ENCODE data around the gene NHLH1. TPM values are rescaled to one million over a fixed set of nuclear protein-coding genes. Genes with fewer than 3 reads are reported as not detected.

The NHLH1 gene
- 1 to 10 TPM; 1.2 to 2.0 TPM for total RNA-seq

DNA sequence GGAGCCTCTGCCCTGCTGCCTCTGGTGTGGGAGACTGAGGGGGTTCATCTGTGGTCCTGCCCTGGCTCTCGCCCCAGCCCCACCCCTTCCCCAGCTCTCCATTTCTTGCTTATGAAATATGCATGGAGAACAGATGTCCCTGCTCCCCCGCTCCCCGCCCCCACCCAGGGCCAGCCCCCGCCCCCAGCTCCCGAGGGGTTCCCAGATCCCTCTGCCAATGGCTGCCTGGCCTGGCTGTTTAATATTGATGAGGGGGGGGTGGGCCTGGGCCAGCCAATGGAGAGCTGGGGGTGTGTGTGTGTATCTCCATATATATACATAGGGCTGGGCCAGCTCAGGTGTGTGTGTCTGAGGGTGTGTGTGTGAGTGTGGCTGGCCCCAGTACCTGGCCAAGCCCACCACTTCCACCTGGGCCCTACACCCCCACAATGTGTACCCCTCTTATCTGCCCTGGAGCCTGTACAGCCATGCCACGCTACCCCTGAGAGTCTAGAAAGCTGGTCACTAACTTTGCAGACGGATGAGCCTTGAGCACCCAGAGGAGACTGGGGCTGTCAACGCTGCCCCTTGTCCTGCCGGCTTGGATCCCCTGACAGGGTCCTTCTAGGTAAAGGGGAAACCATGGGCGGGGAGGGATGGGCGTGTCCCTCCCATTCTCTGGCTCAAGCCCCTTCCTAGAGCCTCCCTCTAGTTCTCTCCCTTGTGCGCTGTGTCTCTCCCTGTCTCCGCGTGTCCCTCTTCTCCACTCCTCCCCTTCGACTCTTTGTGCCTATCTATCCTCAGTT lies at the start of gene NHLH1:
NHLH1 (plus strand) TSS at position 341 of the 785 bp plus-strand sequence. CDS start 3,661 bp downstream, outside the sequence.
- ATAC-seq (peak in 1 of 2 donors; percentile 20), DNase-seq (ENCODE audit: low spot score) (no peak)
- Mint-ChIP-seq H3K27me3 (no peaks in the 10 kb centered on the region), H3K9me3 (no peaks in the 10 kb centered on the region), H3K4me1 (ENCODE audit: low read depth in 2 of 2) (peaks cover 0 to 6% of the 10 kb centered on the region in 2 donors), H3K4me3 (no peak within 1 kb of the TSS), H3K36me3 (no peaks in the 10 kb centered on the region), H3K27ac (no peak within 1 kb of the TSS)

DNA sequence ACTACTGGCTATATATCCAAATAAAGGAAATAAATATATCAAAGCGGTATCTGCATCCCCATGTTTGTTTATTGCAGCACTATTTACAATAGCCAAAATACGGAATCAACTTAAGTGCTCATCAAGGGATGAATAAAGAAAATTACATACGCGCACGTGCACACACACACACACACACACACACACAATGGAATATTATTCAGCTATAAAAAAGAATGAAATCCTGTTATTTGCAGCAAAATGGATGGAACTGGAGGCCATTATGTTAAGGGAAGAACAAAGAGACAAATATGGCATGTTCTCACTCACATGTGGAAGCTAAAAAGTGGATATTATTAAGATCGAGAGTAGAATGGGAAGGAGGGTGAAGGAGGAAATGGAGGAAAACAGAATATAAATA lies 44.0 kb upstream of the NHLH1 start:
- Mint-ChIP-seq H3K4me3 (no peak overlapping the region), H3K4me1 (ENCODE audit: low read depth in 2 of 2) (peaks cover 18 to 28% of the 10 kb centered on the region in 2 donors), H3K36me3 (peaks cover 61% of the 10 kb centered on the region), H3K9me3 (no peaks in the 10 kb centered on the region), H3K27me3 (no peaks in the 10 kb centered on the region), H3K27ac (no peak overlapping the region)
- DNase-seq (ENCODE audit: low spot score) (no peak), ATAC-seq (no peak)

DNA sequence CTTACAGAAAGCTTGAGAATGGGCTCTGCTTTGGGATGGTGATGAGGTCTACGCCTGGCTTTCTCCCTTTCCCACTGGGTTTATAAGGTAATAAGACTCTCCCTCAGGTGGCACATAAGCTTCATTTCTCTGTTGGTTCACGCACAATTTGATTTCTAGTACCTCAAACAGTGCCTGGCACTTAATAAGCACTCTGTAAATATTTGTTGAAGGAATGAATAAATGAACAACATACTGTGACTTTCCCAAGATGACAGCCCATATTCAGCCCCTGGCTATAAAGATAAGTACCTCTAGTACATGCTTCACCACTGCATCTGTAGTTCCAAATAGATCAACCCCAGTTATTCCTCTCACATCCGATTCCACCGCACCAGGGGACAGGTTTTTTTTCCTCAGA lies 41.6 kb upstream of the NHLH1 start:
- Mint-ChIP-seq H3K9me3 (no peaks in the 10 kb centered on the region), H3K27ac (no peak overlapping the region), H3K36me3 (peaks cover 50% of the 10 kb centered on the region), H3K27me3 (no peaks in the 10 kb centered on the region), H3K4me1 (ENCODE audit: low read depth in 2 of 2) (peaks cover 9 to 12% of the 10 kb centered on the region in 2 donors), H3K4me3 (no peak overlapping the region)
- no peak for DNase-seq (ENCODE audit: low spot score)
- ATAC-seq: no peak

DNA sequence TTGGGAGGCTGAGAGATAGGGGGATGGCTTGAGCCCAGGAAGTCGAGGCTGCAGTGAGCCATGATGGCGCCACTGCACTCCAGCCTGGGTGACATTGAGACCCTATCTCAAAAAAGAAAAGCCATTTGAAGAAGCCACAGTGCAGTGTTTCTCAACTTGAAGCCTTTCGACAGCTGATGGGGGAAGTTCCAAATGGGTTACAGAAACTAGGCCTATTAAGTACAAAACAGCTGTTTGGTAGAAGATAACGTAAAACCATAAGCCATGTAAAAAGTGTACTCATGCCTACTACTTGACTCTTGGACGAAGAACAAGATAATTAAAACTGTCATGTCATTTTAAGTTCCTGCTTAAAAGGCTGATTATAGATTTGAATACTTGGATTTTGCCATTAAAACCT lies 40.5 kb upstream of the NHLH1 start:
- DNase-seq (ENCODE audit: low spot score) (no peak), ATAC-seq (no peak)
- no peaks in the 10 kb centered on the region for H3K27me3 Mint-ChIP-seq
- no peak overlapping the region for H3K27ac Mint-ChIP-seq
- no peaks in the 10 kb centered on the region for H3K9me3 Mint-ChIP-seq
- no peak overlapping the region for H3K4me3 Mint-ChIP-seq
- H3K4me1 Mint-ChIP-seq (ENCODE audit: low read depth in 2 of 2): peaks cover 6 to 12% of the 10 kb centered on the region in 2 donors
- H3K36me3 Mint-ChIP-seq: peaks cover 50% of the 10 kb centered on the region

DNA sequence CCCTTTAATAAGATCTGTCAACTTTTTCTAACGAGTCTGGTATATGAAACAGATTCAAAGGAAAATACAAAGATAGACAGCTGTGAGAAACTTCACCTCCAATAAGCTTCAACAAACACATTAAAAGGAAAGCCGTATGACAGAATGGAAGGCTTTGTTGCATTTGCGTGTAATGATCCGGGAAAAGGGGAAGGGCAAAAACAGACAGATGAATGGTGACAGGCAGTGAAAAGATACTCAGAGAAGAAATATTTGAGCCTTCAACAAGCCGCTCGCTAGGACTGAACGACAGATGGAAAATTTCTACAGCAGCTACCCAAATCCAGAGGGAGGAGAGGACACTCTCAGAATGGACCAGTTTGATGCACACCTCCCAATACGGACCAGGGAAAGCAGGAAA lies 38.7 kb upstream of the NHLH1 start:
- Mint-ChIP-seq H3K27ac (no peak overlapping the region), H3K9me3 (no peaks in the 10 kb centered on the region), H3K4me1 (ENCODE audit: low read depth in 2 of 2) (peaks cover 0 to 6% of the 10 kb centered on the region in 2 donors), H3K27me3 (no peaks in the 10 kb centered on the region), H3K4me3 (no peak overlapping the region), H3K36me3 (peaks cover 38% of the 10 kb centered on the region)
- DNase-seq (ENCODE audit: low spot score): no peak
- ATAC-seq: no peak

DNA sequence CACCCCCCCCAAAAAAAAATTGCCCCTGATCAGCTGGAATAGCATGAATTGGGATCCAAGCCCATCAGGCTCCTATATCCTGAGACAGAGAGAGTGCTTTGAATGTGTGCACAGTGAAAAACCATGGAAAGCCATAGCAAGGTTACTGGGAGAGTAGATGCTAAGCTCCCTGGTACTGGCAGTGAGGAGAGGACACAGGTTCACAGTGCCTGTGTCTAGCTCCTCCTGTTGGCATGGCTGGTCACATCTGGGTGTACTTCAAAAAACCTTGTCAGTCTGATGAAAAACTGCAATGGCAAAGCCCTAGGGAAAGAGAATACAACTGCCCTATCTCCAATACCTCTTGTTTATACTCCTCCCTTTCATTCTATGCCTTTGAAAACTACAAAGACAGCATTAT lies 36.8 kb upstream of the NHLH1 start:
- H3K27me3 Mint-ChIP-seq: no peaks in the 10 kb centered on the region
- peaks cover 0 to 5% of the 10 kb centered on the region in 2 donors for H3K4me1 Mint-ChIP-seq (ENCODE audit: low read depth in 2 of 2)
- H3K27ac Mint-ChIP-seq: no peak overlapping the region
- H3K9me3 Mint-ChIP-seq: no peaks in the 10 kb centered on the region
- ATAC-seq: no peak
- H3K4me3 Mint-ChIP-seq: no peak overlapping the region
- no peak for DNase-seq (ENCODE audit: low spot score)
- H3K36me3 Mint-ChIP-seq: peaks cover 41% of the 10 kb centered on the region

DNA sequence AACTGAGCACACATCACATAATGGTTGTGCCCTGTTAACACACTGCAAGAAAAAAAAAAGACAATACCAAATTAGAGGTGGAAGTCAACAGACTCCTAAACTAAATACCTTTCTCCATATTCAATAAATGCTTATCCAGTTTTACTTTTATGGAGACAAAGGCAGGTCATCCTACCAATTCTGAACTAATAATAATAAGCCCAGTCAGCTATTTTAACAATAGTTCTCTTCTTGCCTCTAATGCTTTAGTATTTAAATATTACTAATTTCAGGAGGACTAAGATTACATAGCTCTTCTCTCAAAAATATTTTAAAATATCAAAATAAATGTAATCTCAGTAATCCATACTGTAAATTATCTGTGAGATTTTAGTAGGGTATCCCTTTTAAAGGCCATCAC lies 34.4 kb upstream of the NHLH1 start:
- no peak overlapping the region for H3K4me3 Mint-ChIP-seq
- ATAC-seq: no peak
- no peak overlapping the region for H3K27ac Mint-ChIP-seq
- H3K27me3 Mint-ChIP-seq: no peaks in the 10 kb centered on the region
- H3K9me3 Mint-ChIP-seq: no peaks in the 10 kb centered on the region
- peaks cover 0 to 3% of the 10 kb centered on the region in 2 donors for H3K4me1 Mint-ChIP-seq (ENCODE audit: low read depth in 2 of 2)
- H3K36me3 Mint-ChIP-seq: peaks cover 29% of the 10 kb centered on the region
- no peak for DNase-seq (ENCODE audit: low spot score)

DNA sequence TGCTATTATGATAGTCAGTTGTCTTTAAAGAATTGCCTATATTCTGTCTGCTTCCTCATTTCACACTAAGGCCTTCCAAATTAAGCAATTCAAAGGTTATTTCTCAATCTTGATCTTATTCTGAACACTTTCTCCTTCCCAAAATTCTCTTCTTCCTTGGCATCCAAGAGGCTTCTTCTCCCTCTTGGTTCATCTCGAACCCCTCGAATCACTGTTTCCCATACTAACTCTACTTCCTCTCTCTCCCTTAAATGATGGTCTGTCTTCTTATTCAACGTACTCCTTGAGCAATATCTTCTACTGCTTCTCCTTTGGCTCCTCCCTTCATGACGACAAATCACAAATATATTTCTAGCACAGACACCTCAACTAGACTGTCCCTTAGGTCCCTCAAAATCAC lies 28.3 kb upstream of the NHLH1 start:
- Mint-ChIP-seq H3K36me3 (peaks cover 47% of the 10 kb centered on the region), H3K4me1 (ENCODE audit: low read depth in 2 of 2) (peaks cover 35 to 45% of the 10 kb centered on the region in 2 donors), H3K9me3 (no peaks in the 10 kb centered on the region), H3K27me3 (no peaks in the 10 kb centered on the region), H3K4me3 (no peak overlapping the region), H3K27ac (peak overlapping the region; percentile 5 to 10)
- no peak for DNase-seq (ENCODE audit: low spot score)
- ATAC-seq: no peak

DNA sequence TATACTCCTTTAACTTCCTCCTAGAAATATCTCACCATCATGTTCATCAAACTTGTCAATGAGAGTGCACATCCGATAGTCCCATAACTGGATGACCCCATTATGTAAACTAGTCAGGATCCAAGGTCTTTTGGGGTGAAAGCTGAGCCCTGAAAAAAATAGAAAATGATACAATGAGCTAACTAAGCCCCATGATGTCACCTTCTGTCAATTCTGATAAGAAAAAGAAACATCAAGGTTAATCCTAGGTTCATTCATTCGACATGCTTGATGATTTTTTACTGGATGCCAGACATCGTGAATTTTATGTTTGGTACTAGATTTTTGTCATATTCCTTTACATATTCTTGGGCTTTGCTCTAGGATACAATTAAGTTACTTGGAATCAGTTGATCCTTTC lies 26.7 kb upstream of the NHLH1 start:
- H3K4me1 Mint-ChIP-seq (ENCODE audit: low read depth in 2 of 2): peaks cover 43 to 49% of the 10 kb centered on the region in 2 donors
- H3K27ac Mint-ChIP-seq: peak overlapping the region; percentile 10 to 100
- H3K4me3 Mint-ChIP-seq: no peak overlapping the region
- no peaks in the 10 kb centered on the region for H3K9me3 Mint-ChIP-seq
- DNase-seq (ENCODE audit: low spot score) (no peak), ATAC-seq (no peak)
- H3K27me3 Mint-ChIP-seq: no peaks in the 10 kb centered on the region
- H3K36me3 Mint-ChIP-seq: peaks cover 38% of the 10 kb centered on the region

DNA sequence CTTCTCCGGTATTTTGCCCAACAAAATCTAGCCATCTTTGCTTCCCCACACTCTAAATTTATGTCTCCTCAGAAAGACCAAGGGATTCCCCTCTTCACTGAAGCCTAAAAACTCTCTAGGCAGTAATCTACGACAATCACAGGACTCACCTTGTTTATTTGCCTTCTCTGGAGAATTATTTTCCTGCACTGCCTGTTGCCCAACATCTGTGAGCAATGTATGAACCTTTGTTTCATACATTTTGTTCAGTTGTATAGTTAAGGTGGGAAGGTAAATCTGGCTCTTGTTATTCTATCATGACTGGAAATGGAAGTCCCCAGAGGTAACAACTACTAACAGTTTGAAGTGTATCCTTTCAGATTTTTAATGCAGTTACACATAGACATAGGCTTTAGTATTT lies 26.0 kb upstream of the NHLH1 start:
- Mint-ChIP-seq H3K27ac (peak overlapping the region; percentile 10 to 100), H3K36me3 (peaks cover 38% of the 10 kb centered on the region), H3K4me1 (ENCODE audit: low read depth in 2 of 2) (peaks cover 43 to 49% of the 10 kb centered on the region in 2 donors)

DNA sequence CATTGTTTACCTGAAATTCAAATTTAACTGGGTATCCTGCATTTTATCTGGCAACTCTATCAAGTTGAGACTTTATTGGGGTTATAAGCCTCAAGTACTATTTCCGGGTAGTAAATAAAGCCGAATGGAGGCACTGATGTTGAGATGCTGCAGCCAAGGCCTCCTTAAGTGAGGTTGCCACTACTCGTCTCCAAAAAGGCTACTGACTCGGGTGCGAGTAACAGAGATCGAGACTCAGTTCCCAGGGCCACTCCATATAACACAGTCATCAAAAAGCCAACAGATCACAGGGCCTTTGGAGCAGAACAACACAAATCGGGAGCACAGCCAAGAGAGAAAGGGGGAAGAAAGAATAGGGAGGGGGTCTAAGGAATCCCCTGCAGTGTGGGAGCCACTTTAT lies 24.3 kb upstream of the NHLH1 start:
- Mint-ChIP-seq H3K9me3 (no peaks in the 10 kb centered on the region), H3K4me1 (ENCODE audit: low read depth in 2 of 2) (peaks cover 47 to 54% of the 10 kb centered on the region in 2 donors), H3K36me3 (peaks cover 43% of the 10 kb centered on the region), H3K4me3 (peak overlapping the region; percentile 98), H3K27ac (peak overlapping the region; percentile 94 to 100), H3K27me3 (no peaks in the 10 kb centered on the region)
- DNase-seq (ENCODE audit: low spot score) (no peak), ATAC-seq (no peak)

More for the DNA sequence above, 26.0 kb upstream of the NHLH1 start:
- no peaks in the 10 kb centered on the region for H3K27me3 Mint-ChIP-seq
- ATAC-seq (no peak), DNase-seq (ENCODE audit: low spot score) (no peak)
- H3K9me3 Mint-ChIP-seq: no peaks in the 10 kb centered on the region
- H3K4me3 Mint-ChIP-seq: peak overlapping the region; percentile 98

DNA sequence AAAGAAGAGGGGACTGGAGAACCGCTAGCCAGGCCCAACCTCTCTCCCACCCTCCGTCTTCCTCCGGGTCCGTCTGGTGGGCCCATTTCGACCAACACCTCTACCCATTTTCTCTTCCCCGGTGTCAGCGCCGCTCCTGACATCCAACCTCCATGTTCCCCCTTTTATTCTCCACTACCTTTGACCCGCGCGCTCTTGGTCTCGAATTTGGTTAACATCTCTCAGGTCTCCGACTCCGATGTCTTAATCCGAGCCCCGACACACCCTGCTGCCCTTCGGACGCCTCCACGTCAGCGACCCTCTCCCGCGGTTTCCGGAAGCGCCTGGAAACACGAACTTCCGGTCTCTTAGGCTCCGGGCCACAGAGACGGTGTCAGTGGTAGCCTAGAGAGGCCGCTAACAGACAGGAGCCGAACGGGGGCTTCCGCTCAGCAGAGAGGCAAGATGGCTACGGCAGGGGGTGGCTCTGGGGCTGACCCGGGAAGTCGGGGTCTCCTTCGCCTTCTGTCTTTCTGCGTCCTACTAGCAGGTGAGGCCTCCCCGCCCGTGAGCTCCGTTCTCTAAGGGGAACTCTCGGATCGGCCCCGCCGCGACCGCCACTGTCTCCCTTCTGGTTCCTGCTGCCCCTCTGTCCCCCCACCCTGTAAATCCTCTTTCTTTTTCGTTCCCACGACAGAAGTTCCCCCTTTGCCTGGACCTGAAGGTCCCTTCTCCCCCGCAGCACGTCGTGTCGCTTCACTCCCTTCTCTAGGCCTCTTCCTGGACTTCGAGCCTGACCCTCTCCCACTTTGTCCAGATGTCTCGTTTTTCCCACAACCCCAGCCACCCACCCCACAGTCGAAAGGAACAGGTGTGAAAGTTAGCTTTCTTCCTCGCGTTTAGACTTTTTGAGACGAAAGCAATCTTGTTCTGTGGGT lies 23.7 kb upstream of the NHLH1 start, which contains the start of the genes COPA and NCSTN:
COPA (minus strand) TSS at position 298 of the 917 bp plus-strand sequence; CDS start at position 218, 80 bp downstream.
NCSTN (plus strand) TSS at position 431 of the 917 bp plus-strand sequence; CDS start at position 445, 14 bp downstream.
- H3K4me1 Mint-ChIP-seq (ENCODE audit: low read depth in 2 of 2): peaks cover 45 to 59% of the 10 kb centered on the region in 2 donors
- ATAC-seq: peak; percentile 99 to 100
- DNase-seq (ENCODE audit: low spot score): peak; percentile 96
- no peaks in the 10 kb centered on the region for H3K9me3 Mint-ChIP-seq
- H3K27ac Mint-ChIP-seq: peak within 1 kb of the TSS; percentile 94 to 100
- H3K36me3 Mint-ChIP-seq: peaks cover 39% of the 10 kb centered on the region
- H3K4me3 Mint-ChIP-seq: peak within 1 kb of the TSS; percentile 98
- no peaks in the 10 kb centered on the region for H3K27me3 Mint-ChIP-seq

DNA sequence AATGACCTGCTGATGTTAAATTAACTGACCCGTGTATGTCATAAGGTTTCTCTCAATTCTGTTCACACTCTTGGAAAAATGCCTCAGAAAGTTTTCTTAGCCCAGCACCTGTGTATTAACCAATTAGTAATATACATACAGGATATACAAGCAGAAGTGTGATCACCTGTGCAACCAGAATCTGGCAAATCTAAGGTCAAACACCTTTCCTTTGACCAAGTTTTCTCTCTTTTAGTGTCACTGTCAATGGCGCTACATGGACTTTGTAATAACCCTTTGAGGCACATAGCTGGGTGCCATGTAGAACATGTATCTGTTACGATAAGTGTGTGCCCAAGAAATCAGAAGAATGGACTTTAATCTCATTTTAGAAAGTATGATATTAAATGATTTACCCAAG lies 22.6 kb upstream of the NHLH1 start:
- H3K27me3 Mint-ChIP-seq: no peaks in the 10 kb centered on the region
- H3K4me1 Mint-ChIP-seq (ENCODE audit: low read depth in 2 of 2): peaks cover 36 to 50% of the 10 kb centered on the region in 2 donors

More for the DNA sequence above, 22.6 kb upstream of the NHLH1 start:
- peaks cover 29% of the 10 kb centered on the region for H3K36me3 Mint-ChIP-seq
- no peak for ATAC-seq
- peak overlapping the region; percentile 98 for H3K4me3 Mint-ChIP-seq
- peak overlapping the region; percentile 94 to 100 for H3K27ac Mint-ChIP-seq
- no peak for DNase-seq (ENCODE audit: low spot score)
- H3K9me3 Mint-ChIP-seq: no peaks in the 10 kb centered on the region

All from natural killer cell treated with Interleukin-12 subunit alpha and Interleukin-12 subunit beta and Interleukin-15 and Interleukin-18, amount 100 ng/mL, for 72 hours (primary cell).